Cardiac fibroblast (primary cell): Measurements from ENCODE around the gene SH3RF2.
A peak's percentile ranks its signal among the peaks of the same experiment; 100 is the strongest.
"Not testable (repeated sequence)": the region's sequence is repeated elsewhere in the genome, so short reads cannot be mapped to it uniquely, and the experiment has no call there.

Experiments
- DNase-seq, 2 donors: peaks; one replicate each; pipeline versions ENCODE4 v3.0.0 to v3.0.0-alpha.2; 2010; ENCODE audit warnings: low read depth in 2 of 2
- H3K4me3 ChIP-seq, 2 donors: replicated peaks in 1 of 2; 1 replicate in 1 of 2; 2 replicates in 1 of 2; pipeline ENCODE4 v1.5.1; 2011; ENCODE audit warnings: low read depth in 2 of 2, low read length in 2 of 2, mild to moderate bottlenecking in 2 of 2, moderate library complexity in 1 of 2
- TF ChIP-seq, protein P1 (sequence below): IDR thresholded peaks from one replicate; pipeline ENCODE4 v1.5.1; 2011; ENCODE audit warnings: low read depth, mild to moderate bottlenecking, low read length, inconsistent platforms

Gene SH3RF2

DNA sequence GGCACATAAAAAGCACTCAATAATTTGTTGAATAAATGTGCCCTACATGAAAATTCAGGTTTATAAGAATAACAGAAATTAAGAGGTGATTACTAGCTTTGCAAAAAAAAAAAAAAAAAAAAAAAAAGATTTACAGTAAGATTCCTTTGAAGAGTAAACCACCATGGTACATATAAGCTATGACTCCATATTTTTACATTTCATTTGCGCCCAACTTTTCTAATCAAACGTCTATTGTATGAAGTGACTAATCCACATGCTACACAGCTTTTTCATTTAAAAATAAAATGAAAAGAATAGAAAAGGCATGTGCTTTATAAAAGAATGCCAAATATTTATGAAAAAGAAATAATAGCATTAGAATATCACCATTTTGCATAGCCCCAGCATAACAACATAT, 169.1 kb downstream of the SH3RF2 start, which contains the start of gene PLAC8L1:
PLAC8L1 (minus strand) TSS at position 101 of the 400 bp plus-strand sequence. CDS start 1,266 bp downstream, outside the sequence.
- TF ChIP-seq, protein P1, sequence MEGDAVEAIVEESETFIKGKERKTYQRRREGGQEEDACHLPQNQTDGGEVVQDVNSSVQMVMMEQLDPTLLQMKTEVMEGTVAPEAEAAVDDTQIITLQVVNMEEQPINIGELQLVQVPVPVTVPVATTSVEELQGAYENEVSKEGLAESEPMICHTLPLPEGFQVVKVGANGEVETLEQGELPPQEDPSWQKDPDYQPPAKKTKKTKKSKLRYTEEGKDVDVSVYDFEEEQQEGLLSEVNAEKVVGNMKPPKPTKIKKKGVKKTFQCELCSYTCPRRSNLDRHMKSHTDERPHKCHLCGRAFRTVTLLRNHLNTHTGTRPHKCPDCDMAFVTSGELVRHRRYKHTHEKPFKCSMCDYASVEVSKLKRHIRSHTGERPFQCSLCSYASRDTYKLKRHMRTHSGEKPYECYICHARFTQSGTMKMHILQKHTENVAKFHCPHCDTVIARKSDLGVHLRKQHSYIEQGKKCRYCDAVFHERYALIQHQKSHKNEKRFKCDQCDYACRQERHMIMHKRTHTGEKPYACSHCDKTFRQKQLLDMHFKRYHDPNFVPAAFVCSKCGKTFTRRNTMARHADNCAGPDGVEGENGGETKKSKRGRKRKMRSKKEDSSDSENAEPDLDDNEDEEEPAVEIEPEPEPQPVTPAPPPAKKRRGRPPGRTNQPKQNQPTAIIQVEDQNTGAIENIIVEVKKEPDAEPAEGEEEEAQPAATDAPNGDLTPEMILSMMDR, result no peak
- H3K4me3 ChIP-seq, result no peak within 1 kb of the TSS

DNA sequence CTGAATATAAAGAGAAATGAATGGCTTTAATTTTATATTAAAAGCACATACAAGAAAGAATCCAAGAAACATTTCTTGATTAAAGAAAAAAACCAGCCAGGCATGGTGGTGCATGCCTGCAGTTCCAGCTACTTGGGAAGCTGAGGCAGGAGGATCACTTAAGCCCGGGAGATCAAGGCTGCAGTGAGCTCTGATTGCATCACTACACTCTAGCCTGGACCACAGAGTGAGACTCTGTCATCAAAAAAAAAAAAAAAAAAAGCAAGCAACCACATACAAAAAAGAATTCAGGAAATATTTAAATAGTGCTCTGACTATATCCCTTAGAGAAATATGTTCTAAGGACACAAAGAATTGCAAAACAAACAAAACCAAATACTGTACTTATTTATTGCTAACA, 171.5 kb downstream of the SH3RF2 start:
- TF ChIP-seq, protein P1, result no peak
- DNase-seq, result peak; percentile 37 to 55
- H3K4me3 ChIP-seq, result no peak overlapping the region

More for the DNA sequence above, 169.1 kb downstream of the SH3RF2 start, which contains the start of gene PLAC8L1:
- DNase-seq, result no peak

DNA sequence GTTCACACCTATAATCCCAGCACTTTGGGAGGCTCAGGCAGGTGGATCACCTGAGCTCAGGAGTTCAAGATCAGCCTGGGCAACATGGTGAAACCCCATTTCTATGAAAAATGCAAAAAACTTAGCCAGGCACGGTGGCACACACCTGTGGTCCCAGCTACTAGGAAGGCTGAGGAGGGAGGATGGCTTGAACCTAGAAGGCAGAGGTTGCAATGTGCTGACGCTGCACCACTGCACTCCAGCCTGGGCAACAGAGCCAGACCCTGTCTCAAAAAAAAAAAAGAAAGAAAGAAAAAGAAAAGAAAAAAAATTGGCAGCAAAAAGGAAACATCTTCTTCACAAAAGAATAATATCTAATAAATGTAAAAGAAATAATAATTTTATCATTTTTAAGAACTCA, 172.5 kb downstream of the SH3RF2 start:
- not testable (repeated sequence) for H3K4me3 ChIP-seq, DNase-seq

DNA sequence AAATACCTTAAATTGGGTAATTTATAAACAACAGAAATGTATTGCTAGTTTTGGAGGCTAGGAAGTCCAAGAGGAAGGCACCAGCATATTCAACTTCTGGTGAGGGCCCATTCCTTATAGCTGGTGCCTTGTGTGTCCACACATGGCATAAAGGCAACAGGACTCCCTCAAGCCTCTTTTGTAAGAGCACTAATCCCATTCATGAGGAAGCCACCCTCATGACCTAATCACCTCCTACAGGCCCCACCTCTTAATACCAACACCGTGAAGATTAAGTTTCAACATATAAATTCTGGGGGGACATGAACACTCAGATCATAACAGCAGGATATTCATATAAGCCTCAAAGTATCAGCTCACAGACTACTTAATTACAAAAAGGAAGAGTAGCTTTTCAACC, 173.0 kb downstream of the SH3RF2 start:
- no peak for DNase-seq
- H3K4me3 ChIP-seq, result no peak overlapping the region
- TF ChIP-seq, protein P1, result no peak

DNA sequence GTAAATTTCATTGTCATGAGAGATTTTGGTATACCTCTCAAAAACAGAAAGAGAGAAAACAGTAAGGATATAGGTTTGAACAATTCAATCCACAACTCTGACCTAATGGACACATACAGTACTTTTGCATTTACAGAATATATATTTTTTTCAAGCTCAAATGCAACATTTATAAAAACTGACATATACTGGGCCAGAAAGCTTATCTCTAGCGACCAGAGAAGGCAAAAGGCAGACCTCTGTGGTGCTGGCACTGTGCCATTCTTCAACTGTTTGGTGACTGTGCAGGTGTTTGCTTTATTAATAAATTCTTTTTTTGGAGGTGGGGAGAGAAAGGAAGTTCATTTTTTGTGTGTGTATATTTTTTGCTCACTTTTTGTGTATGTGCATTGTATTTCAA, 175.0 kb downstream of the SH3RF2 start:
- DNase-seq, result no peak
- H3K4me3 ChIP-seq, result no peak overlapping the region
- TF ChIP-seq, protein P1, result no peak

DNA sequence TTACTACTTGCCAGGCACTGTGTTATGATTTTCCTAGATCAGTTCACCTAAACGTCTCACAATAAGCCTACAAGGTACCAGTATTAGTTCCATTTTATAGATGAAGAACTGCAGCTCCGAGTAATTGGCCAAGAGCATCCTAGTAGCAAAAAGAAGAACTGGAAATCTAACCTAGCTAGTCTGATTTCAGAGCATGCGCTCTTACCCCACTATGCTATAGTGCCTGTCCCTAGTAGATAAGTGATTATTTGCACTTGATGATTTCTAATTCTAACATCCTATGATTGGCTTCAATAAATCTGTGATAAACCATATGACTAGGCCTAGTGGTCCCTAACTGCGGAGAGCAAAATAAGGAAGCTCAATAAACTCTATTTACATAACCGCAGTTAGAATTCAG, 176.1 kb downstream of the SH3RF2 start:
- TF ChIP-seq, protein P1, result no peak
- H3K4me3 ChIP-seq, result no peak overlapping the region
- no peak for DNase-seq
